IMR-90 (cell line): Measurements from ENCODE around the gene SNX5. TPM values are rescaled to one million over a fixed set of nuclear protein-coding genes. Genes with fewer than 3 reads are reported as not detected.

Experiments used
- ATAC-seq: fragments of 200-7000 bp; cut with Tn5 transposase; 2 replicates; pipeline ENCODE4 v1.9.1; 2020; ENCODE audit warnings: low read depth, mild to moderate bottlenecking, moderate library complexity
- BruUV-seq: library from RNA; stranded (reverse); fragments of 400-500 nt; replicated peaks from 2 replicates; lab custom pipeline; 2021; lab: Mats Ljungman, UMichigan
- CTCF ChIA-PET: fragments of 300-600 bp; formaldehyde crosslinking; extraction: SDS; loops from one replicate; lab custom pipeline; 2021; ENCODE audit warnings: antibody characterized with exemption; lab: Yijun Ruan, JAX
- POLR2A ChIA-PET: fragments of 300-600 bp; sonication (Branson Sonifier 250); formaldehyde crosslinking; loops from one replicate; lab custom pipeline; 2022; ENCODE audit warnings: antibody characterized with exemption; ENCODE audit not compliant: unreplicated experiment; lab: Charles Lee
- DNase-seq: peaks from one replicate; pipeline ENCODE4 v3.0.0; 2013
- H2AFZ ChIP-seq: replicated peaks from 2 replicates; pipeline ENCODE3; 2013; ENCODE audit warnings: low read length, mild to moderate bottlenecking; ENCODE audit not compliant: poor library complexity
- H2AK5ac ChIP-seq: 2 replicates; pipeline ENCODE4 v1.6.1; 2013; ENCODE audit warnings: low read depth, low read length, inconsistent platforms
- H2AK9ac ChIP-seq: replicated peaks from 2 replicates; pipeline ENCODE3; 2013; ENCODE audit warnings: mild to moderate bottlenecking, low read depth, low read length, moderate library complexity; ENCODE audit not compliant: poor library complexity
- H2BK120ac ChIP-seq: 2 replicates; pipeline ENCODE4 v1.6.1; 2013; ENCODE audit warnings: low read depth, low read length, inconsistent platforms
- H2BK15ac ChIP-seq: 3 replicates; pipeline ENCODE4 v1.6.1; 2013; ENCODE audit warnings: low read depth, low read length, inconsistent platforms
- H2BK20ac ChIP-seq: 2 replicates; pipeline ENCODE4 v1.6.1; 2013; ENCODE audit warnings: low read depth, mild to moderate bottlenecking, inconsistent platforms, low read length, moderate library complexity
- H2BK5ac ChIP-seq: 2 replicates; pipeline ENCODE4 v1.6.1; 2013; ENCODE audit warnings: mild to moderate bottlenecking, low read depth, low read length, inconsistent platforms; ENCODE audit not compliant: poor library complexity, severe bottlenecking
- H3K14ac ChIP-seq: replicated peaks from 2 replicates; pipeline ENCODE4 v1.6.1; 2013; ENCODE audit warnings: low read depth, low read length, inconsistent platforms
- H3K18ac ChIP-seq: 2 replicates; pipeline ENCODE4 v1.6.1; 2013; ENCODE audit warnings: low read depth, low read length, control low read depth
- H3K23ac ChIP-seq: 2 replicates; pipeline ENCODE4 v1.6.1; 2013; ENCODE audit warnings: low read depth, low read length, inconsistent platforms
- H3K27ac ChIP-seq: 2 replicates; pipeline ENCODE4 v1.5.1; 2013; ENCODE audit warnings: mild to moderate bottlenecking, control low read depth, low read length; ENCODE audit not compliant: insufficient read depth
- H3K27me3 ChIP-seq: 2 replicates; pipeline ENCODE4 v1.6.1; 2013; ENCODE audit warnings: low read length; ENCODE audit not compliant: control insufficient read depth, insufficient read depth
- H3K36me3 ChIP-seq: 2 replicates; pipeline ENCODE4 v1.6.1; 2013; ENCODE audit warnings: low read length, mixed read lengths; ENCODE audit not compliant: control insufficient read depth, insufficient read depth
- H3K4ac ChIP-seq: 2 replicates; pipeline ENCODE4 v1.6.1; 2013; ENCODE audit warnings: low read depth, low read length, inconsistent platforms
- H3K4me1 ChIP-seq: 2 replicates; pipeline ENCODE4 v1.6.1; 2013; ENCODE audit warnings: low read length, mixed read lengths; ENCODE audit not compliant: control insufficient read depth, insufficient read depth
- H3K4me2 ChIP-seq: 2 replicates; pipeline ENCODE4 v1.6.1; 2013; ENCODE audit warnings: low read depth, mild to moderate bottlenecking, control low read depth, low read length, moderate library complexity
- H3K4me3 ChIP-seq: 2 replicates; pipeline ENCODE4 v1.5.1; 2013; ENCODE audit warnings: low read depth, mild to moderate bottlenecking, control low read depth, low read length, moderate library complexity; ENCODE audit not compliant: insufficient read depth
- H3K56ac ChIP-seq: 2 replicates; pipeline ENCODE4 v1.6.1; 2013; ENCODE audit warnings: low read length, inconsistent platforms; ENCODE audit not compliant: insufficient read depth; ENCODE audit errors: extremely low read depth
- H3K79me1 ChIP-seq, 2 experiments: 2 replicates each; pipeline ENCODE4 v1.6.1; 2013; ENCODE audit warnings: low read length in 2 of 2, inconsistent platforms in 1 of 2, low read depth in 1 of 2
- H3K9ac ChIP-seq: 2 replicates; pipeline ENCODE4 v1.6.1; 2013; ENCODE audit warnings: low read depth, low read length, control low read depth
- H3K9me1 ChIP-seq: 2 replicates; pipeline ENCODE4 v1.6.1; 2013; ENCODE audit warnings: low read length, inconsistent platforms; ENCODE audit not compliant: insufficient read depth
- H3K9me3 ChIP-seq: 2 replicates; pipeline ENCODE4 v1.6.1; 2013; ENCODE audit warnings: low read length; ENCODE audit not compliant: control insufficient read depth, insufficient read depth
- H4K20me1 ChIP-seq: 2 replicates; pipeline ENCODE4 v1.6.1; 2013; ENCODE audit warnings: low read length, inconsistent platforms; ENCODE audit not compliant: insufficient read depth
- H4K5ac ChIP-seq: 2 replicates; pipeline ENCODE4 v1.6.1; 2013; ENCODE audit warnings: mild to moderate bottlenecking, low read depth, low read length, control low read depth
- H4K8ac ChIP-seq, 2 experiments: 2 replicates each; pipeline ENCODE4 v1.6.1; 2013; ENCODE audit warnings: low read depth in 2 of 2, low read length in 2 of 2, control low read depth in 1 of 2, inconsistent platforms in 1 of 2
- H4K91ac ChIP-seq: 2 replicates; pipeline ENCODE4 v1.6.1; 2013; ENCODE audit warnings: low read depth, low read length, inconsistent platforms; ENCODE audit not compliant: insufficient read depth
- CHD1 ChIP-seq: IDR thresholded peaks from 2 replicates; pipeline ENCODE4 v1.6.1; 2012; ENCODE audit warnings: low read depth, low read length, improper control_type of control experiment
- ELK1 ChIP-seq: fragments of 150-350 bp; IDR thresholded peaks from 2 replicates; pipeline ENCODE4 v1.6.1; 2016; ENCODE audit warnings: low read depth, mild to moderate bottlenecking, low read length, moderate library complexity, borderline replicate concordance
- FOS ChIP-seq: fragments of 150-350 bp; IDR thresholded peaks from 2 replicates; pipeline ENCODE4 v1.6.1; 2016; ENCODE audit warnings: low read depth, low read length
- MAFK ChIP-seq: IDR thresholded peaks from 2 replicates; pipeline ENCODE4 v1.6.1; 2012; ENCODE audit warnings: low read depth, low read length, improper control_type of control experiment
- MAZ ChIP-seq: IDR thresholded peaks from 2 replicates; pipeline ENCODE4 v1.6.1; 2012; ENCODE audit warnings: low read depth, mild to moderate bottlenecking, low read length, improper control_type of control experiment, moderate library complexity, borderline replicate concordance
- MXI1 ChIP-seq: IDR thresholded peaks from 2 replicates; pipeline ENCODE4 v1.6.1; 2012; ENCODE audit warnings: low read depth, mild to moderate bottlenecking, low read length, moderate library complexity, borderline replicate concordance
- NFE2L2 ChIP-seq: fragments of 150-350 bp; IDR thresholded peaks from 2 replicates; pipeline ENCODE4 v1.6.1; 2016; ENCODE audit warnings: low read depth, mild to moderate bottlenecking, low read length
- POLR2A ChIP-seq: IDR thresholded peaks from 2 replicates; pipeline ENCODE4 v1.6.1; 2012; ENCODE audit warnings: mild to moderate bottlenecking, low read depth, low read length
- RAD21 ChIP-seq: IDR thresholded peaks from 2 replicates; pipeline ENCODE4 v1.6.1; 2012; ENCODE audit warnings: low read length, improper control_type of control experiment
- RFX5 ChIP-seq: IDR thresholded peaks from 2 replicates; pipeline ENCODE4 v1.8.0; 2012; ENCODE audit warnings: low read depth, mild to moderate bottlenecking, low read length, moderate library complexity
- SMC3 ChIP-seq: fragments of 150-350 bp; IDR thresholded peaks from 2 replicates; pipeline ENCODE4 v1.6.1; 2016; ENCODE audit warnings: low read depth, mild to moderate bottlenecking, antibody characterized with exemption, low read length, moderate library complexity
- WGBS, 2 experiments: methylation state at CpG; one replicate each; pipeline versions ENCODE4 v1.1.5 to v1.1.7; 2013; ENCODE audit warnings: missing lambda C conversion rate in 2 of 2; ENCODE audit not compliant: insufficient read length in 1 of 2; ENCODE audit errors: extremely low coverage in 2 of 2; 5-methylcytosine and 5-hydroxymethylcytosine counted together
- dilution Hi-C: fragments of 300-500 bp; cut with HindIII; formaldehyde crosslinking; loops from one replicate; pipeline ENCODE4 v1.14.3; 2018; ENCODE audit warnings: low sequenced_read_pairs; ENCODE audit not compliant: unreplicated experiment
- in situ Hi-C: fragments of 300-500 bp; cut with MboI; formaldehyde crosslinking; loops from 3 replicates; pipeline ENCODE4 v1.14.3; 2019; ENCODE audit warnings: low sequenced_read_pairs, inconsistent platforms, mixed read lengths
- intact Hi-C: fragments of 100-400 bp; cut with micrococcal nuclease; formaldehyde crosslinking; loops from 2 replicates; pipeline ENCODE4 v1.10.0; 2022
- polyA plus RNA-seq, 3 experiments: library from polyadenylated mRNA; depleted of rRNA; stranded (reverse); fragments of >200 nt; gene quantifications; 2 replicates each; pipeline ENCODE4 v1.2.3, GENCODE V29; 2012; ENCODE audit warnings: low replicate concordance in 1 of 3
- total RNA-seq: library from RNA; depleted of rRNA; stranded (reverse); fragments of >200 nt; gene quantifications from 2 replicates; pipeline ENCODE4 v1.2.3, GENCODE V29; 2012

The SNX5 gene
- total and polyA plus RNA-seq, 2 of the 4 experiments (the other 2 are of a cell fraction), result 65.4 to 92.8 TPM

- POLR2A ChIA-PET, result no interaction called here
- Histone ChIP-seq H4K5ac (no peak overlapping the region), H3K4me2 (no peak overlapping the region), H3K27me3 (no peaks in the 10 kb centered on the region), H2AK5ac (no peak overlapping the region), H2BK20ac (no peak overlapping the region), H2AFZ (no peak overlapping the region), H2AK9ac (no peak overlapping the region), H3K9me1 (no peaks in the 10 kb centered on the region; the same call in 1 of the 2 replicates), H3K18ac (no peak overlapping the region), H2BK5ac (no peak overlapping the region), H4K20me1 (peaks cover 27% of the 10 kb centered on the region), H4K91ac (no peak overlapping the region), H3K4me1 (no peaks in the 10 kb centered on the region), H3K79me1 (peaks cover 54 to 72% of the 10 kb centered on the region in 2 experiments), H3K14ac (no peak overlapping the region), H3K23ac (no peak overlapping the region), H3K9me3 (no peaks in the 10 kb centered on the region), H3K9ac (no peak overlapping the region), H3K4ac (no peak overlapping the region), H2BK120ac (no peak overlapping the region), H3K27ac (no peak overlapping the region), H3K4me3 (no peak overlapping the region), H2BK15ac (no peak overlapping the region), H3K56ac (no peak overlapping the region), H3K36me3 (peaks cover 73% of the 10 kb centered on the region), H4K8ac (no peak overlapping the region)
- CTCF ChIA-PET, result interaction anchor here (2.8 kb wide), 1 partner anchor 11 kb away, joined by 7 read pairs; no protein-coding TSS in a partner anchor
- intact Hi-C loops (no loop called here), dilution Hi-C loops (no loop called here), in situ Hi-C loops (no loop called here)
- DNase-seq, result no peak
- TF ChIP-seq FOS (no peak), SMC3 (no peak), NFE2L2 (no peak), MAFK (no peak), MXI1 (no peak), ELK1 (no peak), RAD21 (no peak), MAZ (no peak), RFX5 (no peak), CHD1 (no peak), POLR2A (no peak)
- no TSS peak for BruUV-seq
- WGBS, 2 experiments, result no CpG with 5 or more reads among the region's 4 CpGs
- no peak for ATAC-seq
These were observed 18.7 kb downstream of the SNX5 start for GRCh38 chr20:17949899-17950298.
